Esophagus mucosa (tissue), 1 donor: ENCODE data around the gene TGIF2LY. TPM values are rescaled to one million over a fixed set of nuclear protein-coding genes. Genes with fewer than 3 reads are reported as not detected.
"Not testable (repeated sequence)": the region's sequence is repeated elsewhere in the genome, so short reads cannot be mapped to it uniquely, and the experiment has no call there.

Experiments
- ATAC-seq: fragments of 200-7000 bp; cut with Tn5 transposase; one replicate; pipeline ENCODE4 v1.9.1; 2020
- total RNA-seq: library from RNA; stranded (reverse); gene quantifications from one replicate; pipeline ENCODE4 v1.2.4, GENCODE V29; 2023
- donor health status: DM: yes; HTN: yes; CAD: no.

TGIF2LY gene
- total RNA-seq: not detected

- ATAC-seq: not testable (repeated sequence)
Measured at GRCh38 chrY:3578767-3579166, at the start of gene TGIF2LY. TGIF2LY (plus strand) TSS chrY:3579067; CDS start chrY:3579245, 178 bp downstream.
